ENCODE data around the gene MYH2.
A peak's percentile ranks its signal among the peaks of the same experiment; 100 is the strongest.
"Not testable (repeated sequence)": the region's sequence is repeated elsewhere in the genome, so short reads cannot be mapped to it uniquely, and the experiment has no call there.

The MYH2 gene

DNA sequence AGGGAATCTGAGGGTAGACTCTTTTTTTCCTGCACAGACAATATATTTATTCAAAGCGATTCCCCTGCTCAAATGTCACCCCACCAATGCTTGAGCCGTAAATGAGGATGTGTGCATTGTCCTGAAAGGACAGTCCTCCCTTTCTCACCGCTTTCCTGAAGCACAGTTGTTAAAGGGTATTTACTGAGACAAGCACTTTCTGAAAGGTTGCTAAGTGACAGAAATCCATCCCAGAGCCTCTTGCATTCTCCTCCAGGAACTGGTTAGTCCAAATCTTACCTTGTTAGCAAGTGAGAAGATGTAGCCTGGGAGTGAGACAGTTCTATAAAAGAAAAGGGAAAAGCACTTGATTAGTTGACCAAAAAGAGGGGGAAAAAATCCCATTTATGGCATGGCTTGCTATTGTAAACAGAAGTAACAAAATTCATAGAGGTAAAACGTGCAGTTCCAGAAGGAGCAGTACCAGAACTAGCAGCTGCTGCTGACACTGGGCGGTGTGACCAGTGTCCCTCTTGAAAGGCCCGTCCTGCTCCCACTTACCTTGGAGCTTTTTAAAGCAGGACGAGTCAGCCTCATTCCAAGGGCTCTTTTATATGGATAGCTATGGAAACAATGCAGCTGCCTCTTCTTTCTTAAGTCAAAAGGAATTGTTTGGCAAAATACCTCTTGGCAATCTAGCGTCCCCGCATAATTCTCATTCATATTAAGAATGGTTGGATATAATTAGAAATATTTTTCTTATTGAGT lies at the start of gene MYH2:
Gene MYH2 (minus strand): TSS at position 563 of the 747 bp plus-strand sequence. CDS start 1,738 bp downstream, outside the sequence.
- no peak for DNase-seq

DNA sequence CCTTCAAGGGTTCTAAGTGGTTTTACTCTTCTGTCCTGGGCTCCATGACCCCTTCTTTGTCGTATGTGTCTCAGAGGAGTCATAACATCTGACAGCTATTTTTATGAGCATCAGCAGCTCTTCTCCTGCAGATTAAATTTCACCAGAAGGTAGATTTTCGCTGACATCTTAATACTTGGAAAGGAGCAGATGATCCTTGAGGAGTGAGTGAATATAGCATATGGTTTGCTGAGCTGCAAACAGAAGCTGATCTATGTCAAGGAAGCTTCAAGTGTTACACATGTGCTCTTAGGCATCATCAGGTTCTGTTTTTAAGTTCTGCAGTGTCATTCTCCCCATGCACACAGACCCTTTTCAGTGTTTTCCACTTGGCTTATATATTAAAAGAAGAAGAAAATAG lies 49.2 kb upstream of the MYH2 start:
- DNase-seq, result no peak

DNA sequence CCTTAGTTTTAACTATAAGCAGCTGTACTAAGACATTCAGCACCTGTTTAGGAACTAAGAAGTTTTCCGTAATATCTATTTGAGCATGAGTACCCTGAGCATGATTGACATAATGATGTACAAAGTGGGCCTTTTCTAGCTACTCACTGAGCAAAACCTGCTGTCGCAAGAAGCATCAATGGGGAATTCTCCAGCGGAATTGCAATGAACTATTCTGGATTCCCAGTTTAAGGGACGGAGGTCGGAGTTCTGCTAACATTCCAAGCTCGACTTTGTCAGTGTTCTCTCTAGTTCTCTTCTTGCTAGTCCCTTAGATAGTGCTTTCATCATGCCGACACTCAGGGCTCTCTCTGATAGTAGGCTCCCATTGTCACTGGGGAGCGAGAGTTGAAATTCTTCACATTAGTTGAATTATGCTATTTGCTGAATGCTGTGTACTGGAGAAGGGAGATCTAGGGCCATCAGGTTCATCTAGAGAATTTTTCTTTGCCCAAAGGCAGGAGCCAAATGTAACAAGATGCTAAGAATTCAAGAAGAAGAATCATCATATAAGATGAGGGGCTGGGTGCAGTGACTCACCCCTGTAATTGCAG lies 40.2 kb upstream of the MYH2 start:
- DNase-seq, result no peak

DNA sequence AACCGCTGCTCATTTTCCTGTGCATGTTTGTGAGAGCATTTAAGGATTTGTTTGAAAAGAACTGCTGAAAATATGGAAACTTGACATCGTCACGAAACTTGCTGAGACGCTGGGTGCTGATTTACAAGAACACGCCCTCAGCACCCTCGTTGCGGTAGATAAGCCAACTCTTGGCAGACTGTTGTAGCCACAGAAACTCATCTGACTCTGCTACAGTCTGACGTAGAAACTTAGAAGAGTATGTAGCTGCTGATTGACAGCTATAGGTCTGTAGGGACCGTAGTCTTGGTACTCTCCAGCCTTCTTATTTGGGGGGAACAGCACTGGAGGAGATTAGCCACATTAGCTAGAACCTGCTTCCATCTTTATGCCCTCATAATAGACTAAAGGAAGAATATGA lies 36.1 kb upstream of the MYH2 start:
- no peak for DNase-seq

DNA sequence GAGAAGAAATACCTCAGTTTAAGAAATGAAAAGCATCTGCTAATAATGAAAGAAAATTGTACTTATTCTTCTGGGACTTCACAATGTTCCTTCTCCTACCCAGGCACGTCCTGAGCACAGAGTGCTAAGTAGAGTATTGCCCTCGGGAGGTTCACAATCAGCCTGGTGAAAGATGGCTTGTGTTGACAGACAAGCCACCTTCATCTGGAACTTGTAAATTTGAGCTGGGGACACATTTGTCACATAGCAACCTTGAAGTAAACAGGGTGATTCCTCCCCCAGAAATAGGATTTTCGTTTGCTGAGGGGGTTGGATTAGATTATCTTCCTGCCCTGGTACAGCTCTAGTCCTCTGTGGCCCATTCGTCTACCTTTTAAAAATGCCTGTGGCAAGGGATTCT lies 34.4 kb upstream of the MYH2 start:
- no peak for DNase-seq

DNA sequence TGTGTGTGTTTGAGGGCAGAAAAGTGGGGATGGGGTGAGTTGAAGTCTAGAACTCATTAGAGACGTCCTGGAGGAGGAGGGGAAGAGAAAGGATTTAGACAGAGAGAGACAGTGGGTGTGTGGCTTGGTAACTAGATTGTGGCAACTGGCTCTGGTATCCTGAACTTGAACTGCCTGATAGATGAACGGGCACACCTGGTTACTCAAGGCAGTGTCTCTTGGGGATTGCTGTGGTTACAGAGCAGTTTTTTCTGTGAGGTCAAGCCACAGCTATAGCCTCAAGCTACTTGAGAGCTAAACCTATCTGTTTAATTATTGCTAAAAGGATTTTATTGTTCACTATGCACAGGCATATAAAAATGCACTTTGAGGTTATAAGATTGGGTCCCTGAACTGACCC lies 29.8 kb upstream of the MYH2 start:
- DNase-seq, result no peak

DNA sequence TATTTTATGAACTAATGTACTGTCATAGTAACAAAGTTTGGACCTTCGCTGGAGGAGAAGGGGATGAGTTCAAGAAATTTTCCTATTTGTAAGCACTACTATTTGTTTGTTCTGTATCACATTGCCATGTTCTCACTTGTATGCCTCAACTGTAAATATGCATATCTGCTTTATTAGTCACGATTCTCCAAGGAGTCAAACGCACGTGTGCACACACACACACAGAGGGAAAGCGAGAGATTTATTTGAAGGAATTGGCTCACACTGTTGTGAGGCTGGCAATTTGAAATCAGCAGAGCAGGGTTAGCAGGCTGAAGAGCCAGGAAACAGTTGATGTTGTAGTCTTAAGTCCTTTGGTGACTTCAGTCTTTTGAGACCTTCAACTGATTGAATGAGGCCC lies 24.9 kb upstream of the MYH2 start:
- no peak for DNase-seq

DNA sequence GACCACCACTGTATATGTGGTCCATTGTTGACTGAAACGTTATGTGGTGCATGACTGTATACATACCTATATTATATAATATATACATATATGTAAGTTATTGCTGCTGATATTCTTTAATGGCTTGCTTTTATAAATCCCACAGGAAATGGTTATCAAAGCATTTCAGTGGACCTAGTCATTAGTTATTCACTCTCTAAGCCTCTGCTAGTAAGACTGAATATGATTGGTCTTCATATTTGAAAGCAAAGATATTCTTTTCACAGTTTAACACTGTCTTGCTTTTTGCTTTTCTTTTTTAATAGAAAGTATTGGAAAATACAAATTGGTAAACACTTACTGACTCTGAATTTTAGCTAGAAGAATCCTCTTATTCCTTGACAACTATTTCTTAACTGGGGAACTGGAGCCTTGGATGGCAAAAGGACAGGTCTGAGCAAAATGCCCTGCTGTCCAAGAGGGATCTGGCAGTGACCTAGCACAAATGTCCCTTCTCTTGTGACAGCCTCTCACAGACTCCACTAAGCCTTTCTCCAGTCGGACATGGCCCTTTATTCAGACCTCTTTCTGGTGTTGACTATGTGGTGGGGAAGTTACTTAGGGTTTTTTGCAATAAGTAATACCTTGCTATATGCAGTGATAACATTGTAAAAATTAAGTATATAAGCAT lies 14.7 kb upstream of the MYH2 start:
- no peak for DNase-seq

DNA sequence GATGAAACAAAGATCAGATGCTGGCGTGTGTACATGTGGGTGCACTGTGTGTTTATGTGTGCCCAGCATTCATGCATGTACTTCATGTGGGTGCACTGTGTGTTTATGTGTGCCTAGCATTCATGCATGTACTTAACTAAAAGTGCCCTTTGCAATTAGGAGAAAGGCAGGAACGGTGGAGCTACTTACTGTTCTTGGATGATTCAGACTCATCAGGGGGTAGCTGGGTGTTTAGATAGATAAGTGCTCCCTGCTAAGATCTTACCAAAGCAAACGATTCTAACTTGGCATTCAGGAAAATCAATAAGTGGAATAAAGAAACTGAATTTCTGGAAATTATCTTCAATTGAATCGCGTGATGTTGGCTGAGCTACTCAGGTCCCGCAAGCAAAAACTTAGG lies 8.6 kb upstream of the MYH2 start:
- no peak for DNase-seq

DNA sequence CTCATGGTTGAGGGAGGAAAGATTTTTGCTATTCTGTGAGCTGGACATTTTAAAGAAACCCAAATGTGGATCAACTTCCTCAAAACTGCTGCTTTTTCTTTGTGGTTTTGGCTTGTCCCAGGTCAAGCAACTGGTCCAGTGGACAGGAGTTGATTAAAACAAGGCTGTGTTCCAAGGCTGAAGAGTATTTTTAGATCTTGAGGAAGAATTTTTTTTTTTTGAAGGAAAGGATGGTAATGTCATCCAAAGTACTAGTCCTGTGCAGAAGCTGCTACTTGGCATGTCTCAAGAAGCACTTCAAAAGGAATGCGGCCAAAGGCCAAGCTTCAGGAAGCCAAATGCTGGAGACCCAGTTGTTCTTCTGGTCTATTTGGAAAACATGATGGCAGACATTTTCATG lies 8.0 kb upstream of the MYH2 start:
- DNase-seq, result peak; percentile 35

DNA sequence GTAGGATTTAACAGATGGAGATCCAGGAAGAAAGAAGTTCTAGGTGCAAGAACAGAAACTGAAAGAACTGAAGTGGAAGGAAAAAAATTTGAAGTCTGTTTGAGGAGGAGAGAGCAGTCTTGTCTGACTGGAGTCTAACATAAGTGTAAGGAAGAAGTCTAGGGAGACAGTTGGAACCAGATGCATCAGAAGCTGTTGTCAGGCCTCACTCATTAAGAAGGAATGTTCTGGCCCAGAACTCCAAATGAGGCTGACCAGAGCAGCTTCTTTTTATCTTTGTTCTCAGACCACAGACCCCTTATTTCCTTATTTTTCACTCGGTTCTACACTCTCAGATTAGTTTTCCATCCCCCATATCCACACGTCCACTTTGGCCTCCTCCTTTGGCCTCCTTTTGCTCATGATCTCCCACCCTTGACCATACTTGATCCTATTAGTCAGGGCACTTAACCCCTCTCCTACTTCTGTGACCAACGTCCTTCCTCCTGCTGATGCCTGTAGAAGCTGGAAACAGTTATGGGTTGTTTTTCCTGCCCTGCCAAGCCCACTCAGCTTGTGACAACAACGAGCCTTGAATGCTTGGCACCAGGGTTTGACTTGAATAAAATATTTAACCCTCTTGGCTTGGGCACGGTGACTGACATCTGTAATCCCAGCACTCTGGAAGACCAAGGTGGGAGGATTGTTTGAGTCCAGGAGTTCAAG lies 7.0 kb upstream of the MYH2 start:
- DNase-seq, result no peak

DNA sequence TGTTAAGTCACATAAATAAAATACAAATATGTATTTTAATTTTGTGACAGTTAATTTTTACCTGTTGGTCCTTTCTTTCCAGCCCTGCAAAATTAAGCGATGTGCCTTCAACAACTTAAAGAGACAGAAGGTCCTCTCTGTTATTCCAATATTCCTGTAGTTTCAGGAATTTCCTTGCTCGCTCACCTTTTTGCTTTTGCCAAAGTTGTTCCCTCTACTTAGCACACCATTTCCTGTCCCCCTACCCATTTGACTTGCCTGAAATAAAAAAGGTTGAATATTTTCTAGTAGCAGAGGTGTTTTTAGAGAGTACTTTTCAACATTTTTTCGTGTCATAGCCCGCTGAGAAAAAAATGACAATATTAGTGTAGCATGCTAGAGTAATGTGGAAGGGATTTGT lies 556 bp upstream of the MYH2 start:
- no peak for DNase-seq

DNA sequence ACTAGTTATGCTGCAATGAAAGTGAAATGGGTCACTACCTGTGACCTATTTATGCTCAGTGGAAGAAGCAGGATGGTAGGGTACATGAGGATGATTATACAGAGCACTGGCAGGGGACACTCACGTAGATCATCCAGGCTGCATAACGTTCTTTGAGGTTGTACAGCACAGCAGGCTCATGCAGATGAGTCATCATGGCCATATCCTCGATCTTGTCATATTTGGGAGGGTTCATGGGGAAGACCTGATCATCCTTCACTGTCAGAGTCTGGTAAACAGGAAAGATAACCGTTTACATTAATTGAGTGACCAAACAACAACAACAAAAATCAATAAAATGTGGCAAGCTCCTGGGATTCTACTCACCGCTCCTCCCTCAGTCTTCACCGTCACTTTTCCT lies 2.1 kb downstream of the MYH2 start:
- no peak for DNase-seq

DNA sequence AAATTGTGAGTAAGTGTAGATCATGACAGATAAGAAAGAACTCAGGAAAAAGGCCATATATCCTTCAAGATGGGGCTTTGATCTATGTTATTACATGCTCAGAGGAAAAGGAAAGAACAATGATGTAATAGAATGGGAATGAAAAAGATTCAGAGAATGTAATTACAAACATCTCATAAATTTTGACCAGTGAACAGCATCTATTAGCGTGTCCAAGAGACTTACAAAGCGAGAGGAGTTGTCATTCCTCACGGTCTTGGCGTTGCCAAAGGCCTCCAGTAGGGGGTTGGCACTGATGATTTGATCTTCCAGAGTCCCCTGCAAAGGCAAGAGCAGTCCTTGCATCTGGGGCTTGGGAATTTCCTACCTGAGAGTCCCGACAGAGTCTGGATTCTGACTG lies 6.0 kb downstream of the MYH2 start:
- DNase-seq, result not testable (repeated sequence)

DNA sequence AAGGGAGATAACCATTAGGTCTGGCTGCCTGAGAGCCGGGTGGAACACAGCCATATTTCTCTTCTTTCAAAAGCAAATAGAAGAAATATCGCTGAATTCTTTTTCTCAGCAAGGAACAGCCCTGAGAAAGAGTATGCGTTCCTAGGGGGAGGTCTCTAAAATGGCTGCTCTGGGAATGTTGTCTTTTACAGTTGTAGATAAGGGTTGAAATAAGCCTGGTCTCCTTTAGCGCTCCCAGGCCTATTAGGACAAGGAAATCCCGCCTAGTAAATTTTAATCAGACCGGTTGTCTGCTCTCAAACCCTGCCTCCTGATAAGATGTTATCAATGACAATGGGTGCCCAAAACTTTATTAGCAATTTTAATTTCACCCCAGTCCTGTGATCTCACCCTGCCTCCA lies 8.3 kb downstream of the MYH2 start:
- DNase-seq, result not testable (repeated sequence)

DNA sequence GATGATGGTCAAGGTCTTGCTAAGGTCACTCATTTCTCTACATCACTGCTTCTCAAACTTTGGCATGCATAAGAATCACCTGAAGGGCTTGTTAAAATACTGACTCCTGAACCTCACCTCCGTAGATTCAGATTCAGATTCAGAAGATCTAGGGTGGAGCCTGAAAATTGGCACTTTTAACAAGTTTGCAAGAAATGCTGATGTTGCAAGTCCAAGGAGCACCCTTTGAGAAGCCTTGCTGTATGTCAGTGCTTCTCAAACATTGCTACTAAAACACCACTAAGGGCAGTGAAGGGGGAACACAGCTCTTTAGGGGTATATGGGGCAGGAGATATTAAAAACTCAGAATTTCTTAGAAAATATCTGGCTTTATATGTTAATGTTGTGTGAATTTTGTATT lies 17.4 kb downstream of the MYH2 start:
- DNase-seq, result no peak

DNA sequence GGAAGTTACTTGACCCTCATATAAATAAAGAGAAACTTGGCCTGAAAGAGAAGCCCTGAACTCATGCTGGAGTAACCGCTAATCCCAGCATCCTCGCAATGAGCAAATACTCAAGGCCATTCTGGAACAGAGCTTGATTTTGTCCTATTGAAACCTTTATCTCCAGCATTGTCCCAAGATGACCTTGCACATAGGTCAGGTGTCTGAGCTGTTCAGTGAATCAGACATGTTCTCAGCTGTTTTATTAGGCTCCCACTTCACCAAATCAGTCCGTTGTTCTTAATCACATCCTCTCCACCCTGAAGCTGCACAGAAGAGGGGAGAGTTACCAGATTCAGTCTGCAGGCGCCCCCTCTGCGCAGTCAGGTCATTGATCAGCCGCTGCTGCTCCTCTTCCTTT lies 22.0 kb downstream of the MYH2 start:
- no peak for DNase-seq

DNA sequence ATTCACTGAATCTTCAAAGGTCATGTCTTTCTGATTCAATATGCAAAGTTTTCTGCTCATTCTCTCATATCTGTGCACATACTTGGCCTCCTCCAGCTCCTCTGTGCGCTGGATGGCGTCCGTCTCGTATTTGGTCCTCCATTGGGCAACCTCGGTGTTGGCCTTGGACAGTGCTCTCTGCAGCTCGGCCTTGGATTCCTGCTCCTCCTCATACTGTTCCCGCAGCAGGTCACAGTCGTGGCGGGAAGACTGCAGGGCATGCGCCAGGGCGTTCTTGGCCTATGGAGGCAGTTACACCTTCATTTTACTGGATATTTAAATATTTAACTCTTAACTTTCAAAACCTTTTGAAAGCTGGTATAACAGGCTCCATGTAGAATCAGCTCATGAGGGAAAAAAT lies 22.9 kb downstream of the MYH2 start:
- no peak for DNase-seq

DNA sequence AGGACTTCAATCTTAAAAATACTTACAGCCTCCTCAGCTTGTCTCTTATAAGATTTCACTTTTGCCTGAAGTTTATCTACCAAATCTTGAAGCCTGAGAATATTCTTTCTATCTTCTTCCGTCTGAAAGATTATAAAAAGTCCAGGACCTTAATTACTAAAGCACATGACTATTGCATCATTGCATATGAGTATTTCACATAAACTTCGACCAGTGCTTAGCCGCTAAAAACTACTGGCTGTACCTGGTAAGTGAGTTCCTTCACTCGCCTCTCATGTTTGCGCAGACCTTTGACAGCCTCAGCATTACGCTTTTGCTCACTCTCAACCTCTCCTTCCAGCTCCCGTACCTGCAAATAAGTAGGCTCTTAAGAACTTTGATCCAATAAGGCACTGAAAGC lies 26.4 kb downstream of the MYH2 start:
- DNase-seq, result no peak

DNA sequence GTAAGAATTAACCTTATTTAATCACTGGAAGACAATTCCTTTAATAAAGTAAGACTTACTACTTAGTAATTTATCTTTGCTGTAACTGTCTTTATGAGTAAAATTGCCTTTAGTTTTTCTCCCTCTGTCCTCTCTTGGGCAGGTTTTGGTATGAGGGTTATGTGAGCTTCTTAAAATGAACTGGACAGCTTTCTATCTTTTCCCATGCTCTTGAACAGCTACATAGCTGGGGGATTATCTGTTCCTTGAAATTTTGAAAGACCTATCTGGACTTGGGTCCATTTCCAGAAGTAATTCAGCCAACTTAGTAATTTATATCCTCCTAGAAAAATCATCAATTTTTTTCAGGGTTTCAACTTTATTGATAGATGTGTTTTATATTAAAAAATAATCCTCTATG lies 27.5 kb downstream of the MYH2 start:
- DNase-seq, result no peak

DNA sequence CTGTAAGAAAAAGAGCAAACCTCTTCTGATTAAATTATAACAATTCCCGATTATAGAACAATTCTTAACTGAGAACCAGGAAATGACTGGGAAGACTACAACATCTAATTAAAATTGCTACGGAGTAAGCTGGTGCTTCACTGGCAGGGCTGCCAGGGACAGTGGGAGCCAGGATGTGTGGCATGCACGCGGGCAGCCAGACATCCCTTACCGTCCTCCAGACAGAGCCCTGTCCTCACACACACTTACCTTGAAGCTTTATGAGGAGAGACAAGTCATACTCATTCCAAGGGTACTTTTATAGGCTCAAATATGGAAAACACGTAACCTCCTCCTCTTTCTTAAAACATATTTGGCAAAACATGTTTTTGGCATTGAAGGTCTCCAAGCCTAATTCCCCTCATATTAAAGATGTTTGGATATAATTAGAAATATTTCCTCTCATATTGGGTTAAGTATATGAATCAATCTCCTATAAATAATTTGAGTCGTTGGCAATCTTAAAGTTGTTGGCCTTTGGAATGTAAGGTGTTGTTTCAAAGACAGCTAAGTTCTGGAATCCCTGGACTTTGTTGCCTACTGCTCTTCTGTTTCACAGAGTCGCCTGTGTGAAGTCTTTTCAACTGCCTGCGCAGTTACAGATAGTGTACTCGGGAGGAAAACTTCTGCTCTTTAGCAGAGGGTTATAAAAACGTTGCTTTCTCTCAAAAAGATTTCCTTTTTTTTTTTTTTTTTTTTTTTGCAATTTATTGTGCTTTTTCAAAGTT lies 31.0 kb downstream of the MYH2 start, which contains the start of gene MYH1:
Gene MYH1 (minus strand): TSS at position 272 of the 767 bp plus-strand sequence. CDS start 1,900 bp downstream, outside the sequence.
- no peak for DNase-seq

DNA sequence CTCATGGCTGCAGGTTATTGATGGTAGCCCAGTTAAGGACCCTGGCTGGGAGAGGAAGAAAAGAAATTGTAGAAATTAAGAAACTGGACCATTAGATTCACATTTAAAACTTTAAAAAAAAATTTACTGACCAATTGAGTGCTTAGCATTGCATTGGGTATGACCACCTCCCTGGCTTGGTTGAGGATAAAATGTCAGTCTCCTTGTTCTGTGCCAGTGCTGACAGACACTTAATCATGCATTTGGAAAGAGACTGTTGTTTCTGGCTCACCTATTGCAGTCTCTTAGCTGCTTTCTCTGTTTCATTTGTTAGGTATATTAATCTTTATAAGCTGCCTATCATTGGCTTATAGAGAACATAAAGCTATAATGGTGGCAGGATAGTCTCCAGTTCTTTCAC lies 32.8 kb downstream of the MYH2 start:
- DNase-seq, result no peak

DNA sequence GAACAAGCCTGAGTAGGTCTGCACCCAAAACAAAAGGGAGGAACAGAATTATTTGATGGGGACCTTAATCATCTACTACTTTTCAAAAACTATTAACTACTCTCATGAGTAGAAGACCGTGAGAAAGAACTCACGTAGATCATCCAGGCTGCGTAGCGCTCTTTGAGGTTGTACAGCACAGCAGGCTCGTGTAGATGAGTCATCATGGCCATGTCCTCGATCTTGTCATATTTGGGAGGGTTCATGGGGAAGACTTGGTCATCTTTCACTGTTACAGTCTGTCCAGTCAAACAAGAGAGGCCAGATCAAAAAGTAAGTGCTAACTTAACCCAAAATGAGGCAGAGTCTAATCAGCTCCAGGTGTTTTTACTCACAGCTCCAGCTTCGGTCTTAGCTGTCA lies 33.4 kb downstream of the MYH2 start:
- DNase-seq, result no peak

All from left hindlimb (tissue), 1 donor.